Measurements from ENCODE around the gene MLLT10.
"Not testable (repeated sequence)": the region's sequence is repeated elsewhere in the genome, so short reads cannot be mapped to it uniquely, and the experiment has no call there.

The MLLT10 gene

DNA sequence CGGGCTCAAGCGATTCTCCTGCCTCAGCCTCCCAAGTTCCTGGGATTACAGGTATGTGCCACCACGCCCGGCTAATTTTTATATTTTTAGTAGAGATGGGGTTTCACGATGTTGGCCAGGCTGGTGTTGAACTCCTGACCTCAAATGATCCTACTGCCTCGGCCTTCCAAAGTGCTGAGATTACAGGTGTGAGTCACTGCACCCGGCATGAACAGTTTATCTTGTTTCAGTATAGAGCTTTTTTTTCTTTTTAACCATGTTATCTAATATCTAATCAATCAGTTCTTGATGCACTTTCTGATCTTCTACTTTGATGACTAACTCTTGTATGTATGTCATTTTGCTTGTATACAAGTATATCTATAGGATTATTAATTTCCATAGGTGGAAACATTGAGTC is 54.1 kb downstream of the MLLT10 start:
- DNase-seq = not testable (repeated sequence)

DNA sequence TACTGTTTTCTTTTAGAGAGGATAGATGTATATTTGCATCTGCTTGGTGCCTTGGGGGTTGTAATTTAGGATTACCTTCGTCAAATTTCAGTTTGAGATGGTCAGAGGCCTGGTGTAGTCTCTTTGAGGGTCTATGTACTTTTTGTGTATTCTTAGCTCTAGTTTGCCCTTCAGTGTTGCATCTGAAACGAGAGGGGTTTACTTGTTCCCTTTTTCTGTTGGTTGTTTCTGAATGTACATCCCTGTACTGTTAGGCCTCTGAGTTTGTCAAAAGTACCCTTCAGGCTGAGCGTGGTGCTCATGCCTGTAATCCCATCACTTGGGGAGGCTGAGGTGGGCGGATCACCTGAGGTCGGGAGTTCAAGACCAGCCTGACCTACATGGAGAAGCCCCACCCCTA is 60.0 kb downstream of the MLLT10 start:
- no peak for DNase-seq

DNA sequence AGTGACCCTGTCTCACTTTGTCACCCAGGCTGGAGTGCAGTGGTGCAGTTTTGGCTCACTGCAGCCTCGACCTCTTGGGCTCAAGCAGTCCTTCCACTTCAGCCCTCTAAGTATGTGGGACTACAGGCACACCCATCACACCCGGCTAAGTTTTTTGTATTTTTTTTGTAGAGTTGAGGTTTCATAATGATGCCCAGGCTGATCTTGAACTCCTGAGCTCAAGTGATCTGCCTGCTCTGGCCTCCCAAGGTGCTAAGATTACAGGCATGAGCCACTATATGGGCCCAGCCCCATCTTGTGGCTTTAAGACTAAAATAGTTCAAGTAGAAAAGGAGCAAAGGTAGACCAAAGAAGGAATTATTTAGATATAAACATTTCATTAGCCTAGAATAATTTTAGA is 65.5 kb downstream of the MLLT10 start:
- DNase-seq = no peak

DNA sequence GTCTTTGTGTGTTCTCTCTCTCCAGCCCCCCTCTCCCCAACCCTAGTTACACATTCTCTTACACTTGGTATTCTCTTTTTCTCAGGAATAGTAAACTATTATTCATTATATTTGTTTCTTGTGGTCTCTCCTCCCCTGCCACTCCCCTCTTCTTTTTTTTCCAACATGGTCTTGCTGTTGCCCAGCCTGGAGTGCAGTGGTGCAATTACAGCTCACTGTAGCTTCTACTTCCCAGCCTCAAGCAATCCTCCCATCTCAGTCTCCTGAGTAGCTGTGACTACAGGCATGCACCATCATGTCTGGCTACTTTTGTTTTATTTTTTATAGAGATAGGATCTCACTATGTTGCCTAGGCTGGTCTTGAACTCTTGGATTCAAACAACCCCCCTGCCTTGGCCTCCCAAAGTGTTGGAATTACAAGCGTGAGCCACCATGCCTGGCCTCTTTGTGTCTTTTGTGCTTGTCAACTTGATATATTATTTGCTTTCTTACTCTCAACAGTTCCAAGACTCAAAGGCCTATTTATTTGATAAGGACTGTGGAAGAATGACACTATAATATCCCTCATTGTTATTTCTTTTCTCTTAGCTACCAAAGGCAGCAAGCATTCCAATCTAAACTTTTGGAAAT is 66.9 kb downstream of the MLLT10 start:
- DNase-seq = no peak

DNA sequence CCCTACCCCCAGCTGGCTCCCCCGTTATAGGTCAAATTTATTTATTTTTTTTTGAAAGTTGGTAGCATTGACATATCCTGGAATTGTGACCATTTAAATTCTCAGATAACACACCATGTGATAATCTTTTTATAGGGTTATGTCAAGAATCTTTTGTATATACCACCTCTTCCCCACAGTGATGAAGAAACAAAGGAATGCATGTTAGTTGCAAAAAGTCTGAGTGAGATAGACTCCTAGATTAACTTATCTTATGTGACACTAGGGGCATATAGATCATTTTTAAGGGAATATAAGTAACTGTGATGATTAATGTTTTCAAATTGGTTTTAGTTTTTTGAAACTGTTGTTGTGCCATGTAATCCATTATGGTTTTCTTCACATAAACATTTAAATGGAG is 68.3 kb downstream of the MLLT10 start:
- DNase-seq = no peak

DNA sequence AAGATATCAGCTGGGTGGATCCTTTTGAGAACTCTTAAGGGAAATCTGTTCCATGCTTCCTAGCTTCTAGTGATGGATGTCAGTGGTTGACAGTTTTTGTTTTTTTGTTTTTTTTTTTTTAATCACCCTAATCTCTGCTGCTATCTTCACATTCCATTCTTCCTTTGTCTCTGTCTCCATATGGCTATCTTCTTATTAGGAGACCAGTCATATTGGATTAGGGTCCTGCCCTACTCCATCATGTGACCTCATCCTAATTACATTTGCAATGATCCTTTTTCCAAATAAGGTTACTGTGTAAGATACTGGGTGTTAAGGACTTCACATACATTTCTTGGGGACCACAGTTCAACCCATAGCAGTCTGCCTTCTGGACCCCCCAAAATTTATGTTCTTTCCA is 69.7 kb downstream of the MLLT10 start:
- DNase-seq = no peak

DNA sequence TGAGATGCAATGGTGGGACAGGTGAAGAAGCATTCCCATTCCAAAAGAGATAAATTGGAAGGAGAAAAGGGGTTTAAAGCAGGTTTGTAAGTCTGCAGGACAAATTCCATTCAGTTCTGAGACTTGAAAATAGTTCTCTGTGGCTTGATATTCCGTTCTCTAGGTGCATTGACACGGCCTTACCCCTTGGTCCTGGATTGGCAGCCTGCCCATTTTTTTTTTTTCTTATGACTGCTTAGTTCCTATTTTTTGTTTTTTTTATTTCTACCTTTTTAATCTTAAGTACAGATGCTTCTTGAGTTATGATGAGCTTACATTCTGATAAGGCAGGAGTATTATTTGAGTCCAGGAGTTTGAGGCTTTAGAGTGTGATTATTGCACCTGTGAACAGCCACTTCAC is 70.6 kb downstream of the MLLT10 start:
- no peak for DNase-seq

DNA sequence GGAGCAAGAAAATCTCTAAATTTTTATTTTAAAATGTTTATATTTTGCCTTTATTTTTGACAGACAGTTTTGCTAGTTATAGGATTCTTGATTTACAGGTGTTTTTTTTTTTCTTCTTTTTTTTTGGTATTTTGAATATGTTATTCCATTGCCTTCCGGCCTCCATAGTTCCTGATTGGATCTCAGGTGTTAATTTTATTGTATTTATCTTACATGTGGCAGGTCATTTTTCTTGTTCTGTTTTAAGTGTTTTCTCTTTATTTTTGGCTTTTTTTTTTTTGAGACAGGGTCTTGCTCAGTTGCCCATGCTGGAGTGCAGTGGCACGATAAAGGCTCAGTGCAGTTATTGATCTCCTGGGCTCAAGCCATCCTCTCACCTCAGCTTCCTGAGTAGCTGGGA is 73.9 kb downstream of the MLLT10 start:
- DNase-seq = no peak

DNA sequence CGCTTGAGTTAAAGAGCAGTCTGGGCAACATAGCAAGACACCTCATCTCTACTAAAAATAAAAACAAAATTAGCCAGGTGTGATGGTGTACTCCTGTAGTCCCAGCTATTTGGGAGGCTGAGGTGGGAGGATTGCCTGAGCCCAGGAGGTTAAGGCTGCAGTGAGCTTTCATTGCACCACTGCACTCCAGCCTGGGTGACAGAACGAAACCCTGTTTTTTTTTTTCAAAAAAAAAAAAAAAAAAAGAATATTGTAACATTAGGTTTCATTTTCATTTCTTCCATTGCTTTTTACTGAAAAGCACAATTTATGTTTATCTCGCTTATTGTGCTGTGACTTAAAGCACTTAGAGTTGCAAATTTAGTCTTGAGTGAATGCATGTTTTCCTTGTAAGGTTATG is 80.0 kb downstream of the MLLT10 start:
- no peak for DNase-seq

DNA sequence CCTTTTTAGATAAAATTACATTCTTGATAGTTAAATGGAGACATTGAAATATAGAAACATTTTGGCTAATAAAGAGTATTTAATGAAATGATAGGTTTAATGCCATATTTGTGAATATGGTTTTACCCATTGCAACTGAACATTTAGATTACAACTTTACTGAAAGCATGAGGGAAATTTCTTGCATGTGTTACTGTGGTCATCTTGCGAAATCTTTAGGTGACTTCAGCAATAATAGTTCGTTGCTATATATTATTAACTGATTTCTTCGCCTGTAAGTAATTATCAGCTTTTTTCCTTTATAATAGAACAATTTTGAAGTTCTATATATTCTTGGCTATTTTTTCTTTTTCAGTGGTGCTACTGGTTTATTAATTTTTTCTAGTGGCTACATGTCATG is 83.2 kb downstream of the MLLT10 start:
- DNase-seq = no peak

DNA sequence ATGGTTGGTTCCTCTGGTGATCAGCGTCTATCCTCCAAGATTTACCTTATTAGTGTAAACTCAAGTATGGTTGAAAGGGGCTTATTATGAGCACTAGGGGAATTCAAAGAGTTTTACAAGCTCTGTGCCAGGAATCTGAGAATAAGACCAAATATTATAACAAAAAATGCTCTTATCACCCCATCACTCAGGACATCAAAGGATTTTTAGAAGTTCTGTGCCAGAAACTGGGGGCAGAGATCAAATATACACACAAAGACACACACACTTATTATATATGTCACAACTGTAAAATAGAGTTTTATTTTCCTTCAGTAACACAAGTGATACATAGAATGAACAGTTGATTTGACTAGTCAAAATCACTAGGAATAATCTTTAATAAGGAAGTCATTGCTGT is 89.3 kb downstream of the MLLT10 start:
- no peak for DNase-seq

DNA sequence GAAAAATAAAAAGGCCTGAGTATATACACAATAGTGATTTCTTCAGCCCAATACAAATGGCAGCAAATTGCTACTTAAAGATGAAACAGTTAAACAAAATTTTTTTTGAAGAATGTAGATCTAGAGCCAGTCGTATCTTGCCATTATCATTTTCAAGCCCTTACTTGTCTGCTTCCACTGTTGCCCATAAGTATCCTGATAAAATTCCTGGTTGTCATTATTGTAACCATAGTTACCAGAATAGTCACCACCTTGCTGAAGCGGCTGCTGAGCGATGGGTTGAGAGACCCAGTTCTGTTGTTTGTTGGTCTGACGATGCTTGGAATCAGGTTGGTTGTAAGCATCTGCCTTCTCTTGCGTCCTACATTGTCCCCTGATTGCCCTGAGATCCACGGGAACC is 90.4 kb downstream of the MLLT10 start:
- DNase-seq = not testable (repeated sequence)

DNA sequence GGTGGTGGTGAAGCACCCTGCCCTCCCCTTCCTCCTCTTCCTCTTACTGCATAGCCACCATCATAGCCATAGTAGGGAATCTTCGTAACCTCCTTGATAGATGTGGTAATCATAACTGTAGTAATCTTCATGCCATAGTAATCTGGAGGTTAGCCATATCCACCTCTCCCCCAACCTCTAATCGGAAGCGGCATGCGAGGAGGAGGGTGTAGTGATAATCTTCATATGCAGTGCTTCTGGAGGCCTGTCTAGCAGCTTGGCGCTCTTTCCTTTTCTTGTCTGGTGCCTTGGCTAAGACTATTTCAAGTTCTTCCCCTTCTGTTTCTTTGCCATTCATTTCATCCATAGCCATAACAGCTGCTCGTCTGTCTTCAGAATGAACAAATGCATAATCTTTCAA is 90.9 kb downstream of the MLLT10 start:
- no peak for DNase-seq

DNA sequence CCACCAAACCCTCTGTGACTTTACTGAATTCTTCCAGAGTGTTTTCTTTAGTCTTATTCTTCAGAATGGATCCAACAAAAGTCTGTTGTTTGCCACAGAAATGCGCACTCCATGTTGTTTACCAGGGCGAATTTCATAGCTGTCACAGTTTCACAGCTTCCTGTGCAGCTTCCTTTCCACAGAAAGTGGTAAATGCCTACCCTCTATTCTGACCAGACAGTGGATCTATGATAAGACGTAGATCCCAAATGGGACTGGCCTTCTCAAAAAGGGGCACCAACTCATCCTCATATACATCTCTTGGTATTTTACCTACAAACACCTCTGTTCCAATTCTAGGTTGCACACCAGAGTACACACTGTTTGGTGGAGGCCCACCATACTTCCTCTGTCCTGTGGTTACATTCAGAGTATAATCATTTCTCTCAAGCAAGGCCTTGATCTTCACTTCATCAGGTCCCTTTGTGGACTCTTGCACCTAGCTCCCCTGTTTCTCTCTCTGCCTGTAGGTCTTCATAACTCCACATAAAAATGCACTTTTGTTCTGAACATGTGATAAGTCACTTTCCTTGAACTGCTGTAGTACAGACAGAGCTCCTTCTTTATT is 91.7 kb downstream of the MLLT10 start:
- DNase-seq = no peak

DNA sequence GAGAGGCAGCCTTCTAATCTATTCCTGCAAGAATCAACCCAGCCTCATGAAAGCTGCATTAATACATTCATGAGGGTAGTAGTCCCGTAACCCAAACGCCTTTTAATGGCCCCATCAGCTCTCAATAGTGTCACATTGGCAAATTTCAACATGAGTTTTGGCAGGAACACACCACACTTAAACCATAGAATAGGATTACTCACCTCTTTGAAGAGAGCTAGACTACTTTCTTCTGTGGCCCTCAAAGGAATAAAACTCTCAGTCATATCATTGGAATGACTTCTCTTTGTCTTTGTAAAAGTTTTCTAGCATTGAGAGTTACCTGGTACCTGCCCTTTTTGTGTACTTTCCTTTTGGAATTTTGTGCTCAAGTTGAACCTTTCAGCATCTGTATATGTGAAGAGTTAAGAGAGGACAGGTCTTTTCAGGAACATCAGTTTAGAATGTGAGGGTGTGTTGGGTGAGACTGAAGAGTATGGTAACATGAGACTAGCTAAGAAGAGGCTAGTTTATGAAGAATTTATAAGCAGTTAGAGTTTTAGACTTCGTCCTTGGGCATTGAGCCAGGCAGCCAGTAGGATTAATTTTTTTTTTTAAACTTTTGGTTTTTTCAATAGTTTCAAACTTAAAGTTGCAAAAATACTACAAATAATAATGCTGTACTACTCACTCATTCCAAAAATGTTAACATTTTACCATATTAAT is 92.6 kb downstream of the MLLT10 start:
- no peak for DNase-seq

DNA sequence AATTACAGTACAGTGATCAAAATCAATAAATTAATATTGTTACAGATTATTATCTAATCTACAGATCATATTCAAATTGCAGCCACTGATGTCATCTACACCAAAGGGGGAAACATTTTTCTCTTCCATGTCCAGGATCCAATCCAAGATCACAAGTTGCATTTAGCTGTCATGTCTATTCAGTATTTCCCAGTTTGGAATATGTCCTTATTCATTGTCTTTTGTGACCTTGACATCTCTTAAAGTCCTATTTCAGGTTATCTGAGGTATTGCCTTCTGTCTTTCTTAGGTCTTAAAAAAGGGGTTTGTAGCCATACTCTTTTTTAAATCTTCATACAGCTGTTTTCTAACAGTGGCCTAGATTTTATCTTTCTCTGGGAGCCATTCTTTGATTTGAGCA is 93.3 kb downstream of the MLLT10 start:
- no peak for DNase-seq

DNA sequence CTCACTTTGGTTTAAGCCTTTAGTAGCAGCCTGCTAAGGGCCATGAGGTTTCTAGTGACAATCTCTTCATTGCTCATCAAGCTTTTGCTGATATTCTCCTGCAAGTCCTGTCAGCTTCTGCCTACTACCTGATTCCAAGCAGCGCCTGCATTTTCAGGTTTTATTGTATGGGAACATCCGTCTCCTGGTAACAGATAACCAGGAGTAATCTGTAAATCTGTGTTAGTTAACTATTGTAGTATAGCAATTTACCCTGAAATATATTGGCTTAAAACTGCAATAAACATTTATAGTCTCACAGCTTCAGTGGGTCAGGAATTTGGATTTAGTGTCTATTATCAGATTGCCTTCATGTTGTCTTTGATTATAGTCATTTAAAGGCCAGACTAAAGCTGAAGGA is 94.0 kb downstream of the MLLT10 start:
- no peak for DNase-seq

DNA sequence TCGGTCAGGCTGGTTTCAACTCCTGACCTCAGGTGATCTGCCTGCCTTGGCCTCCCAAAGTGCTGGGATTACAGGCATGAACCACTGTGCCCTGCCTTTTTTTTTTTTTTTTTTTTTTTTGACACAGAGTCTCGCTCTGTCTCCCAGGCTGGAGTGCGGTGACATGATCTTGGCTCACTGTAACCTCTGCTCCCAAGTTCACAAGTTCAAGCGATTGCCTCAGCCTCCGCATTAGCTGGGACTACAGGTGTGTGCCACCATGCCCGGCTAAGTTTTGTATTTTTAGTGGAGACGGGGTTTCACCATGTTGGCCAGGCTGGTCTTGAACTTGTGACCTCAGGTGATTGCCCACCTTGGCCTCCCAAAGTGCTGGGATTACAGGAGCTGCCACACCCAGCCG is 94.6 kb downstream of the MLLT10 start:
- DNase-seq = not testable (repeated sequence)

DNA sequence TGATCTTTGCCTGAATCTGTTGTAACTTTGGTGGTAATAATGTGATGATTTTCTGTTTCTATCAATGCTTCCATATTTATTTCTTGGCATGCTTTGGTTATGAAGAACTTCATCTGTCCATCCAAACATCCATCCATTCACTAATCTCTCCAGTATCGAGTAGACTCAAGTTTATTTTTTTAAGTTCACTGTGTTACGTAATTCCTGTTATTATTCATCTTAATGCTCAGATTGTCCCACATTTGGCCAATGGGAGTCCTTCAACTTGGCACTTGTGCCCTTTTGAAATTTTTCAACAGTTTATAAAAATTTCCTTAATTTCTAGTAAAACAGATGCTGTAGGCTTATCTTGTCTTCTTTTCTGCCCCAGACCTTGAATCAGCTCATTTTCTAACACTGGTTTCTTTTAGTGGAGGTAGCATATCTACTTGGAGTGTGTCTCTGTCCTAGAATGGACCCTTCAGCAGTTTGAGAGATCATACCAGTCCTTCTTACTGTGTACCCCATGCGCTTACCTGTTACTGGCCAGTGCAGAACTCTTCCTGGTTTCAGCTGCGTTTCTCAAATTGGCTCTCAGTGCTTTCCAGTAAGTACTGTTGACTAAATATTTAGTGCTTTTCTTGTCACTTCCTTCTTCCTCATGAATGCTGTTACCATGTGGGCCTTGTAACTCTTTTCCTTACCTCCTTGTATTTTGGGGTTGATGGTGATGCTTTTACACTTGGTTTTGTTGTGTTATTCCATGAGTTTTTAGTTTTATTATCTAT is 100.8 kb downstream of the MLLT10 start:
- DNase-seq = no peak

DNA sequence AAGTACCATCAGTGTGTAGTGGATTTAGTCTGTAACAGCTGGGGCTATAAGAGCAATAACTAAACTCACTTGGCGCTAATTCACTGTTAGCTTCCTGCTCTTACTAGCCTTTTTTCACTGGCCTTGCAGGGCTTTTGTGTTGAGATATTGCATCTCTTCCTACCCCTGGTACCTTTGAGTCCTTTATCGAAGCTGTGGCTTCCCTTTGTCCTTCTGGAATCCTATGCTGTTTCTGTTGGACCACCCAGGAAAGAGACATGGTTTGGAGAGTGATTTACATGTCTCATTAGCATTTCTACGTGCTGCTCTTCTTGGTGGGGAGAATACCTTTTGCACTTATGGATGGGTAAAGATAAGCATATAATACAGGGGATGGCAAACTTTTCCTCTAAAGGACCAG is 103.8 kb downstream of the MLLT10 start:
- DNase-seq = no peak

DNA sequence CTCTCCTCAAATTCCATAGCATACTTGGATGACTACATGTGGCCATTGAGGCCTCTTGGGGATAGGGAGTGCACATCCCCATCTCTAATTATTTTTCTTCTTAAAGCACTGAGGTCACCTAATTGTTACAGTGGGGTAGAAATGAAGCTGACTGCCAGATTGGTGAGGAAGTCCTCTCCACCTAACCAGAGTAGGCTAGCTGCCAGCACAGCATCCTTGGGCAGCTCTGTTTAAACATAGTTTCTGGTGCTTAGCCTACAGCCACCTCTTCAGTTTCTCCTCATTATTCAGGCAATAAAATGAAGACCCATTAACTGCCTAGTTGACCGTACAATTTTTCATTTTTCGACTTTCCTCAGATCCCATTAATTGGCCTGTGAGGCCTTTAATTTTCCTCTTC is 104.6 kb downstream of the MLLT10 start:
- no peak for DNase-seq

DNA sequence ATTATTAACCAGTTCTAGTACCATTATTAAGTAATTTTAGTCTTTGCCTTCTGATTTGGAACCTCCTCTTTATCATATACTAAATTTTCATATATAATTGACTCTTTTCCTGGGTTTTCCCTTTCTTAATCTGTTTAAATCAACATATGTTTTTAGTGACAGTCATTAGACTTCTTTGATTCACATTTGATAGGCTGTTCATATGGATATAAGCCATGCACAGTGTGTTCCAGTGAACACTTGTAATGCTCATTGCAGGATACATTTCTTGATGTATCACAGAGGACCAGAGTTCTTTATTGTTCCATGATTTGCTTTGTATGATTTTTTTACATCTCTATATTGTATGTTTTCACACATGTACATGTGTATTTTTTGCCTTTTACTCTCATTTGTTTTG is 114.0 kb downstream of the MLLT10 start:
- DNase-seq = no peak

DNA sequence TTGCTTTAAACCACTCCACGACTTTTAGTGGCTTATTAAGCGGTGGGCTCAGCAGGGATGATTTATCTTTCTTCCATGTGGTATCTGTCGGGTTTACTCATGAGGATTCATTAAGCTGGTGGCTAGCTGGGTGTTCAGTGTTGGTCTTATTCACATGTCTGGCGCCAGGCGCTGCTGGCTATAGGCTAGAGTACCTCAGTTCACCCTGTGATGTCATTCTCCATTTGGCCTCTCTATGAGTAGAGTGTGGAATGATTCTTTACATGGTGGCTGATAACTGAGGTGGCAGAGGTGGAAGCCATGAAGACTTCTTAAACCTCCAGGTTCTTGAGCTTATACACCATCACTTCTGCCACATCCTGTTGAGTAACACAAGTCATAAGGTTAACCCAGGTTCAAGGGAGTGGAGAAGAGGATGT is 115.4 kb downstream of the MLLT10 start:
- DNase-seq = no peak

DNA sequence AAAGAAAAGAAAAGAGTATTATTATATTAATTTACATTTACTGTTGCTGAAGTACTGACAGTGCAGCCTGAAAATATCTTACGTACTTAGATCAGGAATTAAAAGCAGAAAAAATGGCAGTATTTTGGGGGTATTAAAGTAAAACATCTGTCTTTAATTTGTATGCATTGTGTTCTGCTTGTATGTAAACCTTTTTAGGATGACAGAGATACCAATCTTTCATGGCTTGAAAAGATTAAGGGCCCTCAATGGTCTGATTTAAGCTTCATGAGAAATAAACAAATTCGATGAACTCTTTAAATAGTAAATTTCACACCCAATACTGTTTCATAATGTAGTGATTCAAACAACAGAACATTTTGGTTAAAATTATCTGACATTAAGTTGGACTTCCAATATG is 116.3 kb downstream of the MLLT10 start:
- DNase-seq = no peak
